Measurements from ENCODE around the gene HK1. TPM values are rescaled to one million over a fixed set of nuclear protein-coding genes. Genes with fewer than 3 reads are reported as not detected.

The HK1 gene
- total and polyA plus RNA-seq, 2 donors (not counting 1 experiment from before 2014, with no cell fraction given): 60.6 to 172 TPM

DNA sequence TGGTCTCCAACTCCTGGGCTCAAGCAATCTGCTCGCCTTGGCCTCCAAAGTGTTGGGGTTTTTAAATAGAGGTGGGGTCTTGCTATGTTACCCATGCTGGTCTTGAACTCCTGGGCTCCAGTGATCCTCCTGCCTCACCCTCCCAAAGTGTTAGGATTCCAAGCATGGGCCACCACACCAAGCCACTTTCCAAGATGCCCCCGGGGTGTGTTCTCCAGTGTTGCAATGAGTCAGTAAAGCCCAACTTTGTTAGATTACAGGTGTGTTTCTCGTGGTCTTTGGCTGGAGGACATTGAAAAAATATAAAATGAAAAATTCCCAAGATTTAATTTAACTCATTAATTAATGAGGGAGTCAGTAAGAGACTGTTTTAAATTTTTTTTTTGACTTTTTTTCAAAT lies 109.2 kb downstream of the HK1 start:
- H3K79me2 ChIP-seq (ENCODE audit: control insufficient read depth, insufficient read depth, low read length): no peaks in the 10 kb centered on the region
- H3K4me1 ChIP-seq (ENCODE audit: control insufficient read depth, extremely low read depth, insufficient read depth, low read length): peaks cover 18% of the 10 kb centered on the region
- H4K20me1 ChIP-seq (ENCODE audit: control insufficient read depth, extremely low read depth, insufficient read depth, low read length): no peaks in the 10 kb centered on the region
- TF ChIP-seq, protein P1, sequence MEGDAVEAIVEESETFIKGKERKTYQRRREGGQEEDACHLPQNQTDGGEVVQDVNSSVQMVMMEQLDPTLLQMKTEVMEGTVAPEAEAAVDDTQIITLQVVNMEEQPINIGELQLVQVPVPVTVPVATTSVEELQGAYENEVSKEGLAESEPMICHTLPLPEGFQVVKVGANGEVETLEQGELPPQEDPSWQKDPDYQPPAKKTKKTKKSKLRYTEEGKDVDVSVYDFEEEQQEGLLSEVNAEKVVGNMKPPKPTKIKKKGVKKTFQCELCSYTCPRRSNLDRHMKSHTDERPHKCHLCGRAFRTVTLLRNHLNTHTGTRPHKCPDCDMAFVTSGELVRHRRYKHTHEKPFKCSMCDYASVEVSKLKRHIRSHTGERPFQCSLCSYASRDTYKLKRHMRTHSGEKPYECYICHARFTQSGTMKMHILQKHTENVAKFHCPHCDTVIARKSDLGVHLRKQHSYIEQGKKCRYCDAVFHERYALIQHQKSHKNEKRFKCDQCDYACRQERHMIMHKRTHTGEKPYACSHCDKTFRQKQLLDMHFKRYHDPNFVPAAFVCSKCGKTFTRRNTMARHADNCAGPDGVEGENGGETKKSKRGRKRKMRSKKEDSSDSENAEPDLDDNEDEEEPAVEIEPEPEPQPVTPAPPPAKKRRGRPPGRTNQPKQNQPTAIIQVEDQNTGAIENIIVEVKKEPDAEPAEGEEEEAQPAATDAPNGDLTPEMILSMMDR (conservative IDR thresholded peaks at IDR 0.05 in 1 of 2, IDR thresholded peaks at IDR 0.05 in 1 of 2; ENCODE audit: low read depth in 1 of 2, low read length in 2 of 2): no peak
- TF ChIP-seq EZH2 (IDR thresholded peaks at IDR 0.05; ENCODE audit: low read length, missing control alignments): no peak
- no peak for DNase-seq (ENCODE audit: low read depth in 2 of 2)
- no peaks in the 10 kb centered on the region for H3K9me3 ChIP-seq (ENCODE audit: control insufficient read depth, insufficient read depth, low read depth, low read length)
- no peak overlapping the region for H3K27ac ChIP-seq (ENCODE audit: insufficient read depth, low read length)
- peaks cover 20% of the 10 kb centered on the region for H3K36me3 ChIP-seq (ENCODE audit: control insufficient read depth, insufficient read depth, low read length)
- H3K4me2 ChIP-seq (ENCODE audit: extremely low read depth, insufficient read depth, low read length): no peak overlapping the region
- H3K4me3 ChIP-seq (replicated peaks in 1 of 4; ENCODE audit: control extremely low read depth in 1 of 4, insufficient read depth in 1 of 4, low read depth in 3 of 4, low read length in 4 of 4): no peak overlapping the region
- no peak overlapping the region for H3K9ac ChIP-seq (ENCODE audit: insufficient read depth, low read length)
- H2AFZ ChIP-seq (ENCODE audit: low read length): no peak overlapping the region
- H3K27me3 ChIP-seq (ENCODE audit: control insufficient read depth, insufficient read depth, low read length): no peaks in the 10 kb centered on the region

DNA sequence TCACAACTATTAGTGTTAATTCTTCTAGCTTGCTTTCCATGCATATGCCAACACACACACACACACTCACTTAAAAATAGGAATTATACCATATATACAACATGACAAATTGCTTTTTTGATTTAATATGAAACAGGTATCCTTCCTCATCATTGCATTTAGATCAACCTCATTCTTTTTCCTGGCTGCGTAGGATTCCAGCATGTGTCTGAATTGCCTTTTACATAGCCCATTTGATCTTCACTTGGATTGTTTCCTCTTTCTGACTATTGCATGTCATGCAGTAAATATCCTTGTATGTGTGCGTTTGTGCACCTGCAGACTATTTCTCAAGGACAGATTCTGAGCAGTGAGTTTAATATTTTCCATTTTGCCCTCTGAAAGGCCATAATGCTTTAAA lies 110.2 kb downstream of the HK1 start:
- H2AFZ ChIP-seq (ENCODE audit: low read length): no peak overlapping the region
- no peaks in the 10 kb centered on the region for H3K27me3 ChIP-seq (ENCODE audit: control insufficient read depth, insufficient read depth, low read length)
- no peak for DNase-seq (ENCODE audit: low read depth in 2 of 2)
- H3K9me3 ChIP-seq (ENCODE audit: control insufficient read depth, insufficient read depth, low read depth, low read length): no peaks in the 10 kb centered on the region
- TF ChIP-seq, protein P1 (conservative IDR thresholded peaks at IDR 0.05 in 1 of 2, IDR thresholded peaks at IDR 0.05 in 1 of 2; ENCODE audit: low read depth in 1 of 2, low read length in 2 of 2): no peak
- no peak for TF ChIP-seq EZH2 (IDR thresholded peaks at IDR 0.05; ENCODE audit: low read length, missing control alignments)
- no peaks in the 10 kb centered on the region for H4K20me1 ChIP-seq (ENCODE audit: control insufficient read depth, extremely low read depth, insufficient read depth, low read length)
- no peak overlapping the region for H3K27ac ChIP-seq (ENCODE audit: insufficient read depth, low read length)
- H3K4me2 ChIP-seq (ENCODE audit: extremely low read depth, insufficient read depth, low read length): no peak overlapping the region
- no peak overlapping the region for H3K9ac ChIP-seq (ENCODE audit: insufficient read depth, low read length)
- H3K79me2 ChIP-seq (ENCODE audit: control insufficient read depth, insufficient read depth, low read length): no peaks in the 10 kb centered on the region
- peaks cover 20% of the 10 kb centered on the region for H3K36me3 ChIP-seq (ENCODE audit: control insufficient read depth, insufficient read depth, low read length)
- H3K4me1 ChIP-seq (ENCODE audit: control insufficient read depth, extremely low read depth, insufficient read depth, low read length): peaks cover 10% of the 10 kb centered on the region
- H3K4me3 ChIP-seq (replicated peaks in 1 of 4; ENCODE audit: control extremely low read depth in 1 of 4, insufficient read depth in 1 of 4, low read depth in 3 of 4, low read length in 4 of 4): no peak overlapping the region

DNA sequence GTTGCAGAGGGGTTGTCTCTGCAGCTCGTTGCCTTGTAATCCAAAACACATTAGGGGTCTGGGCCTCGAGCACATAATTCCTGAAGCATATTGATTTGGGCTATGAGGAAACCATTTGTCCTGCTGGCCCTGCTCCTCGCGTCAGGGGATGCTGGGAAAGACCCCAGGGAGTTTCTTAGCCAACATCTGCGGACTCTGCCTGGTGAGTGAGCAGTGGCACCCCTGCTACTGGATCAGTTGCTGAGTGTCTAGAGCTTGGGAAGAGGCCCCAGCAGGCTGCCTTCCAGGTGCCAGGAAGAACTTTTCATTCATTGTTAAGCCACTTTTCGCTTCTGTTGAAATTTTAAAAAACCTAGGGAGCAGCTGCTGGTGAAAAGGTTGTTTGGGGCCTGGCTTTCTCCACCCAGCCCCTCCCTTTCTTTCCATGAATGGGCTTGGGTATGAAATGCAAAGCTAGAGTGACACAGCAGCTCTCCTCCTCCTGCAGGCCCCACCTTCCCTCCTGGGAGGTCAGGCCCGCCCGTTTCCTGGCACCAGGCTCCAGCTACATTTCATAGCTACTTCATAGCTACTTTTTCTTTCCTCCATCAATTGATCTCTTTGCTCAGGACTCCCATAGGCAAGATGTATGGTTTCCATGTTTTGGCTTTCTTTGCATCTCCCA lies 111.7 kb downstream of the HK1 start:
- Histone ChIP-seq H3K4me1 (ENCODE audit: control insufficient read depth, extremely low read depth, insufficient read depth, low read length) (peaks cover 2% of the 10 kb centered on the region), H3K27ac (ENCODE audit: insufficient read depth, low read length) (no peak overlapping the region), H3K79me2 (ENCODE audit: control insufficient read depth, insufficient read depth, low read length) (no peaks in the 10 kb centered on the region), H3K9me3 (ENCODE audit: control insufficient read depth, insufficient read depth, low read depth, low read length) (no peaks in the 10 kb centered on the region), H2AFZ (ENCODE audit: low read length) (no peak overlapping the region), H3K27me3 (ENCODE audit: control insufficient read depth, insufficient read depth, low read length) (no peaks in the 10 kb centered on the region), H3K36me3 (ENCODE audit: control insufficient read depth, insufficient read depth, low read length) (peaks cover 14% of the 10 kb centered on the region), H3K4me3 (replicated peaks in 1 of 4; ENCODE audit: control extremely low read depth in 1 of 4, insufficient read depth in 1 of 4, low read depth in 3 of 4, low read length in 4 of 4) (no peak overlapping the region), H3K4me2 (ENCODE audit: extremely low read depth, insufficient read depth, low read length) (no peak overlapping the region), H4K20me1 (ENCODE audit: control insufficient read depth, extremely low read depth, insufficient read depth, low read length) (no peaks in the 10 kb centered on the region), H3K9ac (ENCODE audit: insufficient read depth, low read length) (no peak overlapping the region)
- peak; percentile 45 to 55 for DNase-seq (ENCODE audit: low read depth in 2 of 2)
- TF ChIP-seq, protein P1 (conservative IDR thresholded peaks at IDR 0.05 in 1 of 2, IDR thresholded peaks at IDR 0.05 in 1 of 2; ENCODE audit: low read depth in 1 of 2, low read length in 2 of 2): no peak
- no peak for TF ChIP-seq EZH2 (IDR thresholded peaks at IDR 0.05; ENCODE audit: low read length, missing control alignments)
